Gastrocnemius medialis (tissue), 4 donors: Measurements from ENCODE around the gene SKA1.

Source experiments
- CTCF ChIP-seq, 5 experiments: fragments of 450-650 bp in 3 of 5; fragments of 200-600 bp in 2 of 5; sonication (generic) in 2 of 5; IDR thresholded peaks in 4 of 5; conservative IDR thresholded peaks in 1 of 5; 1 replicate in 4 of 5; 2 replicates in 1 of 5; pipeline ENCODE4 v1.5.1; 2016 to 2019; ENCODE audit warnings: antibody characterized with exemption in 5 of 5, mild to moderate bottlenecking in 3 of 5, moderate library complexity in 3 of 5
- POLR2A ChIP-seq, 2 donors: fragments of 450-650 bp; IDR thresholded peaks; one replicate each; pipeline ENCODE4 v1.6.1; 2017; ENCODE audit warnings: antibody characterized with exemption in 2 of 2, mild to moderate bottlenecking in 2 of 2, moderate library complexity in 2 of 2

- TF ChIP-seq CTCF (IDR thresholded peaks at IDR 0.05 in 4 of 5, conservative IDR thresholded peaks at IDR 0.05 in 1 of 5) (no peak), POLR2A (IDR thresholded peaks at IDR 0.05) (no peak)
These were observed 18.6 kb upstream of the SKA1 start for GRCh38 chr18:50356036-50356945.
